C4-2B (cell line): Measurements from ENCODE around the gene TMEM126B.
A peak's percentile ranks its signal among the peaks of the same experiment; 100 is the strongest.

ENCODE experiments used
- H3K27ac ChIP-seq: fragments of 450-650 bp; 2 replicates; pipeline ENCODE4 v1.5.1; 2017
- ZFX ChIP-seq: fragments of 450-650 bp; IDR thresholded peaks from 2 replicates; pipeline ENCODE4 v1.6.1; 2017
- TF ChIP-seq, protein P1 (sequence below): fragments of 450-650 bp; conservative IDR thresholded peaks from 2 replicates; pipeline ENCODE4 v1.5.1; 2017; ENCODE audit warnings: mild to moderate bottlenecking

Gene TMEM126B

DNA sequence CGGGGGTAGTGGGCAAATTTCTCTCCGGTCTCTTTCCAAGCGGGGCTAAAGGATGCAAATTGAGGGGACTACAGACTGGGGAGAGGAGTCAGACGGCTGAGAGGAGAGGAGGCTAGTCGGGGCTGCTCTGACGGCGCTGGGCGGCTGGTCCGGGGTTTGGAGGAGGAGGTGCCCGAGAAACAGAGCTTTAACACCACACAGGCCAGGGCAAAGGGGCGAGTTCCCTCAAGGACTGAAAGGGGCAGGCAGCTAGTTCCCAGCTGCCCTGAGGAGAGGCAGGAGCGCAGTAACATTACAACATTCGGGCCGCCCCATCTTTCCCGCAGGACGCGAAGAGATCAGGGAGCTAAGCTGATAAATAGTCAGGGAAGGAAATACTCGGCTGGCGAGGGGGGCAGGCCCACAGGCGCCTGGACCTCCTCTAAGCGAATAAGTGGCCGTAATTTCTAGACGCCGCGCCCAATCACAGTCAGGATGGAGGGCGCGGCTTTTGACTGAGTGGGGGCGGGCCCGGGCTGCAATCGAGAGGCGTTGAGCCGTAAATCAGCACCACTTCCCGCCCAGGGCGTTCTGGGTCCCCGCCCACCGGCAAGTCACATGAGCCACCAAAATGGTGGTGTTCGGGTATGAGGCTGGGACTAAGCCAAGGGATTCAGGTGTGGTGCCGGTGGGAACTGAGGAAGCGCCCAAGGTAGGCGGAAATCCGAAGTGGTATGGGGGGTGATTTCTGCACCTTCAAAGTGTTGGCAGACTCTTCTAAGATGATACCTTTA, at the start of gene TMEM126B:
Gene TMEM126B, plus strand, starts transcription at position 596 of the 773 bp plus-strand sequence. Its CDS starts 15 bp downstream, at position 611.
- peak within 1 kb of the TSS; percentile 66 for H3K27ac ChIP-seq
- no peak for TF ChIP-seq ZFX
- TF ChIP-seq, protein P1, sequence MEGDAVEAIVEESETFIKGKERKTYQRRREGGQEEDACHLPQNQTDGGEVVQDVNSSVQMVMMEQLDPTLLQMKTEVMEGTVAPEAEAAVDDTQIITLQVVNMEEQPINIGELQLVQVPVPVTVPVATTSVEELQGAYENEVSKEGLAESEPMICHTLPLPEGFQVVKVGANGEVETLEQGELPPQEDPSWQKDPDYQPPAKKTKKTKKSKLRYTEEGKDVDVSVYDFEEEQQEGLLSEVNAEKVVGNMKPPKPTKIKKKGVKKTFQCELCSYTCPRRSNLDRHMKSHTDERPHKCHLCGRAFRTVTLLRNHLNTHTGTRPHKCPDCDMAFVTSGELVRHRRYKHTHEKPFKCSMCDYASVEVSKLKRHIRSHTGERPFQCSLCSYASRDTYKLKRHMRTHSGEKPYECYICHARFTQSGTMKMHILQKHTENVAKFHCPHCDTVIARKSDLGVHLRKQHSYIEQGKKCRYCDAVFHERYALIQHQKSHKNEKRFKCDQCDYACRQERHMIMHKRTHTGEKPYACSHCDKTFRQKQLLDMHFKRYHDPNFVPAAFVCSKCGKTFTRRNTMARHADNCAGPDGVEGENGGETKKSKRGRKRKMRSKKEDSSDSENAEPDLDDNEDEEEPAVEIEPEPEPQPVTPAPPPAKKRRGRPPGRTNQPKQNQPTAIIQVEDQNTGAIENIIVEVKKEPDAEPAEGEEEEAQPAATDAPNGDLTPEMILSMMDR = no peak

- TF ChIP-seq ZFX = no peak
- TF ChIP-seq, protein P1 = no peak
- no peak overlapping the region for H3K27ac ChIP-seq
Measured at GRCh38 chr11:85582111-85582510, 46.3 kb upstream of the TMEM126B start.

GRCh38 chr11:85589373-85589772, 39.0 kb upstream of the TMEM126B start:
- TF ChIP-seq, protein P1 = no peak
- TF ChIP-seq ZFX = no peak
- no peak overlapping the region for H3K27ac ChIP-seq

GRCh38 chr11:85590848-85591483, 37.4 kb upstream of the TMEM126B start:
- TF ChIP-seq, protein P1 = peak; percentile 47
- no peak for TF ChIP-seq ZFX
- H3K27ac ChIP-seq = no peak overlapping the region

- no peak overlapping the region for H3K27ac ChIP-seq
- TF ChIP-seq ZFX = no peak
- TF ChIP-seq, protein P1 = peak; percentile 80
Measured at GRCh38 chr11:85595285-85595884, 33.0 kb upstream of the TMEM126B start.

- TF ChIP-seq, protein P1 = no peak
- TF ChIP-seq ZFX = no peak
- no peak overlapping the region for H3K27ac ChIP-seq
Measured at GRCh38 chr11:85596886-85597285, 31.5 kb upstream of the TMEM126B start.

- no peak for TF ChIP-seq ZFX
- TF ChIP-seq, protein P1 = no peak
- no peak overlapping the region for H3K27ac ChIP-seq
Measured at GRCh38 chr11:85599083-85599482, 29.3 kb upstream of the TMEM126B start.
